ENCODE results near the gene TIMM10. TPM values are rescaled to one million over a fixed set of nuclear protein-coding genes. Genes with fewer than 3 reads are reported as not detected.

TIMM10 gene
- total RNA-seq, 3 donors from 2014 or later = 37.2 to 56.4 (median 45.9) TPM

GRCh38 chr11:57500515-57500914, 30.0 kb downstream of the TIMM10 start:
- Histone ChIP-seq H3K27ac (peak overlapping the region; percentile 69 to 82), H3K36me3 (no peaks in the 10 kb centered on the region), H3K4me3 (no peak overlapping the region), H3K27me3 (no peaks in the 10 kb centered on the region), H3K4me1 (no peaks in the 10 kb centered on the region), H3K9me3 (no peaks in the 10 kb centered on the region)
- TF ChIP-seq POLR2A (IDR thresholded peaks at IDR 0.05) = no peak
- no peak for TF ChIP-seq POLR2AphosphoS5 (IDR thresholded peaks at IDR 0.05)
- no peak for TF ChIP-seq CTCF (IDR thresholded peaks at IDR 0.05)
- DNase-seq (ENCODE audit: low spot score in 2 of 2) = no peak
- intact Hi-C loops (cut with DNase I; ENCODE audit: low total_unique reads) = no loop called here

- Histone ChIP-seq H3K27ac (peak overlapping the region; percentile 69 to 82), H3K4me3 (peak overlapping the region; percentile 14 to 58 (median 44)), H3K4me1 (no peaks in the 10 kb centered on the region), H3K36me3 (no peaks in the 10 kb centered on the region), H3K9me3 (no peaks in the 10 kb centered on the region), H3K27me3 (no peaks in the 10 kb centered on the region)
- DNase-seq (ENCODE audit: low spot score in 2 of 2) = no peak
- TF ChIP-seq POLR2A (IDR thresholded peaks at IDR 0.05) (no peak), POLR2AphosphoS5 (IDR thresholded peaks at IDR 0.05) (no peak)
- intact Hi-C loops (cut with DNase I; ENCODE audit: low total_unique reads) = no loop called here
These were observed 30.5 kb downstream of the TIMM10 start for GRCh38 chr11:57499983-57500461.

GRCh38 chr11:57499413-57499982, 31.1 kb downstream of the TIMM10 start:
- DNase-seq (ENCODE audit: low spot score in 2 of 2) = peak; percentile 85 to 87
- H3K4me3 ChIP-seq = peak overlapping the region; percentile 14 to 58 (median 44)
- no peaks in the 10 kb centered on the region for H3K4me1 ChIP-seq
- no peaks in the 10 kb centered on the region for H3K9me3 ChIP-seq
- no peaks in the 10 kb centered on the region for H3K27me3 ChIP-seq
- H3K27ac ChIP-seq = peak overlapping the region; percentile 69 to 82
- intact Hi-C loops (cut with DNase I; ENCODE audit: low total_unique reads) = no loop called here
- TF ChIP-seq POLR2A (IDR thresholded peaks at IDR 0.05) (no peak), CTCF (IDR thresholded peaks at IDR 0.05) (peak in 1 of 3 donors; percentile 18), POLR2AphosphoS5 (IDR thresholded peaks at IDR 0.05) (peak; percentile 2 to 19 (median 14))
- H3K36me3 ChIP-seq = no peaks in the 10 kb centered on the region

- TF ChIP-seq POLR2A (IDR thresholded peaks at IDR 0.05) (no peak), CTCF (IDR thresholded peaks at IDR 0.05) (no peak), POLR2AphosphoS5 (IDR thresholded peaks at IDR 0.05) (no peak)
- Histone ChIP-seq H3K4me1 (no peaks in the 10 kb centered on the region), H3K36me3 (no peaks in the 10 kb centered on the region), H3K27me3 (no peaks in the 10 kb centered on the region), H3K4me3 (no peak overlapping the region), H3K9me3 (no peaks in the 10 kb centered on the region), H3K27ac (no peak overlapping the region)
- no peak for DNase-seq (ENCODE audit: low spot score in 2 of 2)
- intact Hi-C loops (cut with DNase I; ENCODE audit: low total_unique reads) = no loop called here
These were observed 32.0 kb downstream of the TIMM10 start for GRCh38 chr11:57498540-57498939.

GRCh38 chr11:57497303-57498247, 33.0 kb downstream of the TIMM10 start:
- Histone ChIP-seq H3K36me3 (no peaks in the 10 kb centered on the region), H3K27ac (no peak overlapping the region), H3K27me3 (no peaks in the 10 kb centered on the region), H3K9me3 (no peaks in the 10 kb centered on the region), H3K4me1 (no peaks in the 10 kb centered on the region), H3K4me3 (no peak overlapping the region)
- TF ChIP-seq CTCF (IDR thresholded peaks at IDR 0.05) (no peak), POLR2A (IDR thresholded peaks at IDR 0.05) (no peak), POLR2AphosphoS5 (IDR thresholded peaks at IDR 0.05) (no peak)
- DNase-seq (ENCODE audit: low spot score in 2 of 2) = no peak
- intact Hi-C loops (cut with DNase I; ENCODE audit: low total_unique reads) = no loop called here

All from breast epithelium (tissue), 4 donors.